HCT116 (cell line): ENCODE results near the gene CTNNA2. TPM values are rescaled to one million over a fixed set of nuclear protein-coding genes. Genes with fewer than 3 reads are reported as not detected.

Experiments
- ATAC-seq: fragments of 200-7000 bp; cut with Tn5 transposase; 2 replicates; pipeline ENCODE4 v1.9.1; 2020; ENCODE audit warnings: mild to moderate bottlenecking, moderate library complexity
- BruUV-seq: library from RNA; stranded (reverse); fragments of 400-500 nt; replicated peaks from 2 replicates; lab custom pipeline; 2021; lab: Mats Ljungman, UMichigan
- CTCF ChIA-PET: fragments of 300-600 bp; sonication (Branson Sonifier 250); formaldehyde crosslinking; loops from one replicate; lab custom pipeline; 2021; ENCODE audit warnings: antibody characterized with exemption; lab: Charles Lee
- POLR2A ChIA-PET: fragments of 300-600, 350-600 bp; sonication (Branson Sonifier 250); formaldehyde crosslinking; loops from one replicate; lab custom pipeline; 2021; ENCODE audit warnings: antibody characterized with exemption; lab: Charles Lee
- RAD21 ChIA-PET, 2 experiments: fragments of 300-600 bp; sonication (Branson Sonifier 250); formaldehyde crosslinking; loops; one replicate each; lab custom pipeline; 2023; ENCODE audit warnings: low total read pairs in 2 of 2; ENCODE audit not compliant: uncharacterized antibody in 2 of 2, unreplicated experiment in 2 of 2, low non-redundant PET in 1 of 2; lab: Charles Lee
- DNase-seq: peaks from one replicate; pipeline ENCODE4 v3.0.0-alpha.2; 2010; ENCODE audit warnings: low read depth, low spot score
- H2AFZ ChIP-seq: fragments of 200-600 bp; shearing (Covaris generic), sonication (generic); 2 replicates; pipeline ENCODE4 v1.6.1; 2017; ENCODE audit warnings: low read depth, mixed run types, mixed read lengths, antibody characterized with exemption, low read length; ENCODE audit not compliant: poor library complexity, severe bottlenecking
- H3K27ac ChIP-seq: 2 replicates; pipeline ENCODE4 v1.5.1; 2012; ENCODE audit warnings: low read depth, low read length
- H3K27me3 ChIP-seq: fragments of 200-600 bp; sonication (generic); 2 replicates; pipeline ENCODE4 v1.6.1; 2016; ENCODE audit warnings: mixed run types, low read length, mixed read lengths; ENCODE audit not compliant: insufficient read depth
- H3K36me3 ChIP-seq, 2 experiments: fragments of 200-500 bp in 1 of 2; fragments of 200-600 bp in 1 of 2; sonication (Bioruptor generic) in 1 of 2; sonication (generic) in 1 of 2; 2 replicates each; pipeline versions ENCODE4 v1.5.1 to v1.6.1; 2014 to 2016; ENCODE audit warnings: low read length in 2 of 2, inconsistent platforms in 1 of 2, mixed read lengths in 1 of 2, mixed run types in 1 of 2; ENCODE audit not compliant: insufficient read depth in 2 of 2, control insufficient read depth in 1 of 2
- H3K4me1 ChIP-seq, 2 experiments: fragments of 200-600 bp in 1 of 2; sonication (generic) in 1 of 2; 2 replicates each; pipeline versions ENCODE4 v1.5.1 to v1.6.1; 2012 to 2017; ENCODE audit warnings: low read length in 2 of 2, inconsistent platforms in 1 of 2, mild to moderate bottlenecking in 1 of 2, mixed read lengths in 1 of 2, mixed run types in 1 of 2, moderate library complexity in 1 of 2; ENCODE audit not compliant: insufficient read depth in 2 of 2, control insufficient read depth in 1 of 2
- H3K4me2 ChIP-seq: fragments of 200-600 bp; sonication (generic); 2 replicates; pipeline ENCODE4 v1.6.1; 2017; ENCODE audit warnings: mixed run types, low read length, mixed read lengths
- H3K4me3 ChIP-seq, 2 experiments: fragments of 200-600 bp in 1 of 2; sonication (generic) in 1 of 2; replicated peaks in 1 of 2; 2 replicates each; pipeline ENCODE4 v1.5.1; 2011 to 2016; ENCODE audit warnings: low read length in 2 of 2, control low read depth in 1 of 2, low read depth in 1 of 2, mild to moderate bottlenecking in 1 of 2, mixed read lengths in 1 of 2, mixed run types in 1 of 2
- H3K79me2 ChIP-seq: fragments of 200-600 bp; sonication (generic); 2 replicates; pipeline ENCODE4 v1.6.1; 2017; ENCODE audit warnings: mild to moderate bottlenecking, mixed run types, low read length, moderate library complexity, mixed read lengths; ENCODE audit not compliant: insufficient read depth
- H3K9ac ChIP-seq: fragments of 200-600 bp; sonication (generic); 2 replicates; pipeline ENCODE4 v1.6.1; 2016; ENCODE audit warnings: low read length, mixed read lengths
- H3K9me2 ChIP-seq: fragments of 200-600 bp; sonication (generic), shearing (Covaris generic); 2 replicates; pipeline ENCODE4 v1.6.1; 2017; ENCODE audit warnings: mixed run types, mild to moderate bottlenecking, moderate library complexity; ENCODE audit not compliant: insufficient read depth
- H3K9me3 ChIP-seq, 2 experiments: fragments of 200-500 bp in 1 of 2; fragments of 200-600 bp in 1 of 2; sonication (Bioruptor generic) in 1 of 2; sonication (generic) in 1 of 2; 2 replicates each; pipeline ENCODE4 v1.6.1; 2014 to 2017; ENCODE audit warnings: low read length in 2 of 2, mixed read lengths in 2 of 2, inconsistent platforms in 1 of 2, low read depth in 1 of 2, mild to moderate bottlenecking in 1 of 2, mixed run types in 1 of 2, moderate library complexity in 1 of 2; ENCODE audit not compliant: control insufficient read depth in 1 of 2, insufficient read depth in 1 of 2
- H4K20me1 ChIP-seq: fragments of 200-600 bp; sonication (generic), shearing (Covaris generic); 2 replicates; pipeline ENCODE4 v1.6.1; 2017; ENCODE audit warnings: mixed run types, mild to moderate bottlenecking, moderate library complexity; ENCODE audit not compliant: insufficient read depth
- CTCF ChIP-seq, 3 experiments: fragments of 200-600 bp in 1 of 3; sonication (generic) in 1 of 3; IDR thresholded peaks in 2 of 3; conservative IDR thresholded peaks in 1 of 3; 2 replicates each; pipeline ENCODE4 v1.5.1; 2012 to 2017; ENCODE audit warnings: low read depth in 2 of 3, low read length in 2 of 3, antibody characterized with exemption in 1 of 3, borderline replicate concordance in 1 of 3, control low read depth in 1 of 3, mild to moderate bottlenecking in 1 of 3, mixed read lengths in 1 of 3, mixed run types in 1 of 3, moderate library complexity in 1 of 3; ENCODE audit not compliant: insufficient read depth in 1 of 3
- EZH2phosphoT487 ChIP-seq: fragments of 200-600 bp; IDR thresholded peaks from 2 replicates; pipeline ENCODE4 v1.6.1; 2018; ENCODE audit warnings: antibody characterized with exemption, borderline replicate concordance
- FOSL1 ChIP-seq: IDR thresholded peaks from 2 replicates; pipeline ENCODE4 v1.6.1; 2012; ENCODE audit warnings: low read depth
- JUND ChIP-seq: IDR thresholded peaks from 2 replicates; pipeline ENCODE4 v1.6.1; 2012
- MAX ChIP-seq: IDR thresholded peaks from 2 replicates; pipeline ENCODE4 v1.6.1; 2012
- POLR2A ChIP-seq: IDR thresholded peaks from 2 replicates; pipeline ENCODE4 v1.7.0; 2011; ENCODE audit warnings: borderline replicate concordance; ENCODE audit not compliant: insufficient read depth, insufficient read length; ENCODE audit errors: extremely low read depth
- POLR2AphosphoS5 ChIP-seq: IDR thresholded peaks from 2 replicates; pipeline ENCODE4 v1.6.1; 2011; ENCODE audit warnings: mild to moderate bottlenecking, low read depth, low read length, moderate library complexity
- SIN3A ChIP-seq: IDR thresholded peaks from 2 replicates; pipeline ENCODE4 v1.6.1; 2012; ENCODE audit warnings: low read depth
- YY1 ChIP-seq: IDR thresholded peaks from 2 replicates; pipeline ENCODE4 v1.6.1; 2011; ENCODE audit warnings: low read length, low read depth, moderate library complexity, mild to moderate bottlenecking; ENCODE audit not compliant: insufficient replicate concordance; ENCODE audit errors: extremely low read depth
- ZBTB33 ChIP-seq: IDR thresholded peaks from 2 replicates; pipeline ENCODE4 v1.6.1; 2011; ENCODE audit warnings: mild to moderate bottlenecking, low read length, moderate library complexity; ENCODE audit not compliant: insufficient replicate concordance; ENCODE audit errors: extremely low read depth
- intact Hi-C: fragments of 100-400 bp; cut with micrococcal nuclease; formaldehyde crosslinking; loops from 2 replicates; pipeline ENCODE4 v1.10.0; 2022
- total RNA-seq: library from RNA; stranded (reverse); gene quantifications from one replicate; pipeline ENCODE4 v1.2.1, GENCODE V29; 2021; ENCODE audit not compliant: unreplicated experiment
- TF ChIP-seq, protein P1 (sequence below): IDR thresholded peaks from 2 replicates; pipeline ENCODE4 v1.6.1; 2012; ENCODE audit warnings: low read depth

CTNNA2 gene
- total RNA-seq, 1 experiment from 2014 or later: not detected

- Histone ChIP-seq H3K4me3 (no peak overlapping the region), H3K9me3 (peaks cover 12 to 15% of the 10 kb centered on the region in 2 experiments; a peak in 3 of 4 replicates), H2AFZ (no peak overlapping the region), H3K27ac (no peak overlapping the region), H3K79me2 (no peaks in the 10 kb centered on the region), H3K4me2 (no peak overlapping the region), H3K27me3 (no peaks in the 10 kb centered on the region), H3K9ac (no peak overlapping the region), H3K36me3 (no peaks in the 10 kb centered on the region), H3K4me1 (no peaks in the 10 kb centered on the region), H3K9me2 (no peaks in the 10 kb centered on the region), H4K20me1 (no peaks in the 10 kb centered on the region)
- TF ChIP-seq POLR2AphosphoS5 (no peak), POLR2A (no peak), FOSL1 (no peak)
- intact Hi-C loops: no loop called here
- DNase-seq: no peak
- ATAC-seq: no peak
- ChIA-PET RAD21 (no interaction called here), CTCF (no interaction called here), POLR2A (no interaction called here)
- BruUV-seq: no TSS peak
Measured at GRCh38 chr2:80364524-80365212, 851.8 kb downstream of the CTNNA2 start.

DNA sequence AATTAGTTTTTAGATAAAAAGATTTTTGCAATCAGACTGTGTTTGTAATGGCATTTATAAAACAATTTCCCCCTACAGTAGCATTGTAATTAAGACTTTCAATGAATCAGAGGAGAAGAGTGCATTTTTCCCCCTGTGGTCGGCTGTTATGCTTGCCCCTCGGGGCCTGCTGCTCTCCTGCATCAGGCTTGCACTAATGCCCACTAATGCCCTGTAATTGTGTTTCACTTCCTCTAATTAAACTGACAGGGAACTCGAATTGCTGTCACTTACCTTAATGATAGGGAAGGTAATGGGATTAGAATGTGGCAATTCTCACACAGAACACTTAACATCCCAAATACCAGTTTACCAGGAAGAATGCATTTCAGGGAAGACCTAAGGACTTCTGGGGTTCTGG is 852.9 kb downstream of the CTNNA2 start:
- BruUV-seq: no TSS peak
- no peak overlapping the region for H3K4me2 ChIP-seq
- no peaks in the 10 kb centered on the region for H3K9me2 ChIP-seq
- no peak overlapping the region for H3K9ac ChIP-seq
- ATAC-seq (no peak), DNase-seq (no peak)
- RAD21 ChIA-PET: no interaction called here
- H3K36me3 ChIP-seq: no peaks in the 10 kb centered on the region
- H3K9me3 ChIP-seq: peaks cover 5 to 18% of the 10 kb centered on the region in 2 experiments; a peak in 2 of 4 replicates
- H4K20me1 ChIP-seq: no peaks in the 10 kb centered on the region
- H3K4me1 ChIP-seq: no peaks in the 10 kb centered on the region
- no peaks in the 10 kb centered on the region for H3K79me2 ChIP-seq
- intact Hi-C loops: no loop called here
- no peak overlapping the region for H3K27ac ChIP-seq
- no peak overlapping the region for H2AFZ ChIP-seq
- no peaks in the 10 kb centered on the region for H3K27me3 ChIP-seq
- POLR2A ChIA-PET: no interaction called here
- CTCF ChIA-PET: no interaction called here
- H3K4me3 ChIP-seq: no peak overlapping the region
- TF ChIP-seq YY1 (no peak), POLR2AphosphoS5 (no peak), SIN3A (no peak), ZBTB33 (no peak), MAX (no peak), EZH2phosphoT487 (no peak), JUND (no peak), CTCF (IDR thresholded peaks at IDR 0.05 in 2 of 3, conservative IDR thresholded peaks at IDR 0.05 in 1 of 3; ENCODE audit: borderline replicate concordance in 1 of 3, insufficient read depth in 1 of 3, low read depth in 2 of 3, low read length in 2 of 3) (no peak), POLR2A (no peak)
- TF ChIP-seq, protein P1, sequence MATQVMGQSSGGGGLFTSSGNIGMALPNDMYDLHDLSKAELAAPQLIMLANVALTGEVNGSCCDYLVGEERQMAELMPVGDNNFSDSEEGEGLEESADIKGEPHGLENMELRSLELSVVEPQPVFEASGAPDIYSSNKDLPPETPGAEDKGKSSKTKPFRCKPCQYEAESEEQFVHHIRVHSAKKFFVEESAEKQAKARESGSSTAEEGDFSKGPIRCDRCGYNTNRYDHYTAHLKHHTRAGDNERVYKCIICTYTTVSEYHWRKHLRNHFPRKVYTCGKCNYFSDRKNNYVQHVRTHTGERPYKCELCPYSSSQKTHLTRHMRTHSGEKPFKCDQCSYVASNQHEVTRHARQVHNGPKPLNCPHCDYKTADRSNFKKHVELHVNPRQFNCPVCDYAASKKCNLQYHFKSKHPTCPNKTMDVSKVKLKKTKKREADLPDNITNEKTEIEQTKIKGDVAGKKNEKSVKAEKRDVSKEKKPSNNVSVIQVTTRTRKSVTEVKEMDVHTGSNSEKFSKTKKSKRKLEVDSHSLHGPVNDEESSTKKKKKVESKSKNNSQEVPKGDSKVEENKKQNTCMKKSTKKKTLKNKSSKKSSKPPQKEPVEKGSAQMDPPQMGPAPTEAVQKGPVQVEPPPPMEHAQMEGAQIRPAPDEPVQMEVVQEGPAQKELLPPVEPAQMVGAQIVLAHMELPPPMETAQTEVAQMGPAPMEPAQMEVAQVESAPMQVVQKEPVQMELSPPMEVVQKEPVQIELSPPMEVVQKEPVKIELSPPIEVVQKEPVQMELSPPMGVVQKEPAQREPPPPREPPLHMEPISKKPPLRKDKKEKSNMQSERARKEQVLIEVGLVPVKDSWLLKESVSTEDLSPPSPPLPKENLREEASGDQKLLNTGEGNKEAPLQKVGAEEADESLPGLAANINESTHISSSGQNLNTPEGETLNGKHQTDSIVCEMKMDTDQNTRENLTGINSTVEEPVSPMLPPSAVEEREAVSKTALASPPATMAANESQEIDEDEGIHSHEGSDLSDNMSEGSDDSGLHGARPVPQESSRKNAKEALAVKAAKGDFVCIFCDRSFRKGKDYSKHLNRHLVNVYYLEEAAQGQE: no peak
